ENCODE data around the gene MYL9.

MYL9 gene

DNA sequence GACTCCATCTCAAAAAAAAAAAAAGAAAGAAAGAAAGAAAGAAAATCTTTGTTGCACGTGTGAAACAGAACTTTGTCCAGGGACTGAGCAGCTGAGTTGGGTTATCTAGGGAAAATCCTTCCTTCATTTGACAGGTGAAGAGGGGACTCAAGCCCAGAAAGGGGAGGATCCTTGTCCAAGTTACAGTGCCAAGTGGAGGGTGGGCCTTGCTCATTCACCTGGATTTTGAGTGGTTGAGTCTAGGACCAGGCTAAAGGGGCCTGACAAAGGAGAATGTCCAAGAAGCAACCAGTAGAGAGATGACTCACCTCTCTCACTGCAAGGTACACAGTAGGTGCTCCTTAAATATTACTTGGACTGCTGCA is 34.7 kb downstream of the MYL9 start:
- no peak overlapping the region for H3K27ac ChIP-seq (ENCODE audit: low read length)

DNA sequence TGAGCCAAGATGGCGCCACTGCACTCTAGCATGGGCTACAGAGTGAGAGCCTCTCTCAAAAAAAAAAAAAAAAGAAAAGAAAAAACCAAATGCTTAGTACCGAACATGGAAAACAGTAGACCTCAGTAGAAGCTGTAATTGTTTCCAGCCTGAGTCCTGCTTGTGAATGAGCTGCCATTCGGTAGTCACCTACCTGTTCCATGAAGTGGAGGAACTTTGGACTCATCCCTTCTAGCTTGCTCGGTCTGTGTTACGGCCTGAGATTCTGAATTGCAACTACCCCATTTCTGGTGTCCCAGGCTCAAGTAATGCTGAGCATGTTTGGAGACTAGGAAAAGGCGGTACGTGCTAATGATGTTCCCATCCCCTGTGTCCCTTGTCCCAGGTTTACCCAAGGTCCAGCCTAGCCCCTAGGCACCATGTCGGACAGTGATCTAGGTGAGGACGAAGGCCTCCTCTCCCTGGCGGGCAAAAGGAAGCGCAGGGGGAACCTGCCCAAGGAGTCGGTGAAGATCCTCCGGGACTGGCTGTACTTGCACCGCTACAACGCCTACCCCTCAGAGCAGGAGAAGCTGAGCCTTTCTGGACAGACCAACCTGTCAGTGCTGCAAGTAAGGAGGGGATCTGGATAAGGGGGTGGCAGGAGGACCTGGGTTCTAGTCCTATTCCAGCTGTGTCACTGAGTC is 37.2 kb downstream of the MYL9 start:
- Histone ChIP-seq H3K36me3 (ENCODE audit: control insufficient read depth, low read depth, low read length) (peaks cover 40% of the 10 kb centered on the region), H3K9ac (ENCODE audit: low read length) (no peak overlapping the region), H3K27ac (ENCODE audit: low read length) (no peak overlapping the region), H3K27me3 (ENCODE audit: control insufficient read depth, insufficient read depth, low read length) (no peaks in the 10 kb centered on the region), H3K4me1 (ENCODE audit: control insufficient read depth, low read depth, low read length) (peaks cover 10% of the 10 kb centered on the region), H3K9me3 (ENCODE audit: control insufficient read depth, low read depth, low read length) (no peaks in the 10 kb centered on the region), H3K4me3 (ENCODE audit: low read length) (no peak overlapping the region)

More for the DNA sequence above, 34.7 kb downstream of the MYL9 start:
- Histone ChIP-seq H3K4me3 (ENCODE audit: low read length) (no peak overlapping the region), H3K9ac (ENCODE audit: low read length) (no peak overlapping the region), H3K4me1 (ENCODE audit: control insufficient read depth, low read depth, low read length) (peaks cover 29% of the 10 kb centered on the region), H3K36me3 (ENCODE audit: control insufficient read depth, low read depth, low read length) (peaks cover 19% of the 10 kb centered on the region), H3K9me3 (ENCODE audit: control insufficient read depth, low read depth, low read length) (no peaks in the 10 kb centered on the region), H3K27me3 (ENCODE audit: control insufficient read depth, insufficient read depth, low read length) (no peaks in the 10 kb centered on the region)

DNA sequence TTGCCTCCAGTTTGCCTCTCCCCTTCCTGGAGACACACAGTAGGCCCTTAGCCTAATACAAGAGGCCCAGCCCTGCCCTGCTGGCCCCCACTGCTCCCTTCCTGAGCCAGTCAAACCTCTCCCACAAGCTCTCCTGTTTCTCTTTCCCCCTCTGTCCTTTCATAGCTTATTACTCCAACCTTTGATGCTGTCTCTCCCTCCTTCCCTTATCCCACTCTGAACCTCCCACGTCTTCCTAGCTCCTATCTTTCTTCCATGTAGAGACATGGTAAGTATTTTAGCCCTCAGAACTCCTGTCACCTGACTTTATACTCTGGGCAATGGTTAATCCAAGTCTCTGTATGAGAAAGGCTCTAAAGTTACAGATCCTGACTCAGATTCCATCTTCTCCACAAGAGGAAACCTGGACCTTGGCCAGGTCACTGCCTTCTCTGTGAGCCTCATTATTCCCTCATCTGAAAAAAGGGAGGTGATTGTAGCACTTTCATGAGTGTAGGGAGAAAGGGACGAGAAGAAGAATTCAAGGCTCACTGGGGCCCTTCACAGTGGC is 38.8 kb downstream of the MYL9 start:
- H3K4me1 ChIP-seq (ENCODE audit: control insufficient read depth, low read depth, low read length): peaks cover 20% of the 10 kb centered on the region

DNA sequence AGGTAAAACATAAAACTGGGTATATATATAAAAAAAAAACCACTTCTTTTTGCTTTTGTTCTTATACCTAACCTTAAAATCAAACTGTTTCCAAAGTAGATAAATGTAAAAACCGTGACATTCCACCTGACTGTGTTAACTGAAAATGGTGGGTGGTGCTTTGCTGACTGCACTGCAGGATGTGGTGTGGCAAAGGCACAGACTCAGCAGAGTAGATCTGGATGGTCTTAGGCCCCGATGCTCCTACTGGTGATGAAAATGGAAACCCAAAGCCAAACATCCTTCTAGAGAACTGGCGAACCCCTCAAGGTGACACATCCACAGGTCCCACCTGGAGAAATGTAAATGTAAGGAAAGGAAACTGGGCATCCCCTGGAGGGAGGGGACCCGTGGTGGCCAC is 41.0 kb downstream of the MYL9 start:
- Histone ChIP-seq H3K9ac (ENCODE audit: low read length) (no peak overlapping the region), H3K36me3 (ENCODE audit: control insufficient read depth, low read depth, low read length) (peaks cover 43% of the 10 kb centered on the region), H3K27ac (ENCODE audit: low read length) (no peak overlapping the region), H3K9me3 (ENCODE audit: control insufficient read depth, low read depth, low read length) (no peaks in the 10 kb centered on the region), H3K4me3 (ENCODE audit: low read length) (no peak overlapping the region), H3K4me1 (ENCODE audit: control insufficient read depth, low read depth, low read length) (peaks cover 30% of the 10 kb centered on the region), H3K27me3 (ENCODE audit: control insufficient read depth, insufficient read depth, low read length) (no peaks in the 10 kb centered on the region)

More for the DNA sequence above, 38.8 kb downstream of the MYL9 start:
- H3K9ac ChIP-seq (ENCODE audit: low read length): no peak overlapping the region
- no peaks in the 10 kb centered on the region for H3K9me3 ChIP-seq (ENCODE audit: control insufficient read depth, low read depth, low read length)
- no peak overlapping the region for H3K27ac ChIP-seq (ENCODE audit: low read length)
- peaks cover 43% of the 10 kb centered on the region for H3K36me3 ChIP-seq (ENCODE audit: control insufficient read depth, low read depth, low read length)
- H3K27me3 ChIP-seq (ENCODE audit: control insufficient read depth, insufficient read depth, low read length): no peaks in the 10 kb centered on the region
- H3K4me3 ChIP-seq (ENCODE audit: low read length): no peak overlapping the region

DNA sequence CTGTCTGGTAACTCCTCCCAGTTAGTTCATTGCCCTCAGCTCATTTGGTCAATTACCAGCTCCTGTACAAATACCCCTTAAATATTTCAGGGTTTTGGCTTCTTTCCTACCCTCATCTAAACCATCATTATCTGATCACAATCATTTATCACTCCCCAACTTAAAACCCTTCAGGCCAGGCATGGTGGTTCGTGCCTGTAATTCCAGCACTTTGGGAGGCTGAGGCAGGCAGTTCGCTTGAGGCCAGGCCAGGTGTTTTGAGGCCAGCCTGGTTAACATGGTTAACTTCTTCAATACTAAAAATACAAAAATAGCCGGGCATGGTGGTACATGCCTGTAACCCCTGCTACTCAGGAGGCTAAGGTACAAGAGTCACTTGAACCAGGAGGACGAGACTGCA is 41.5 kb downstream of the MYL9 start:
- H3K4me1 ChIP-seq (ENCODE audit: control insufficient read depth, low read depth, low read length): peaks cover 31% of the 10 kb centered on the region
- H3K27me3 ChIP-seq (ENCODE audit: control insufficient read depth, insufficient read depth, low read length): no peaks in the 10 kb centered on the region
- H3K9ac ChIP-seq (ENCODE audit: low read length): no peak overlapping the region
- H3K36me3 ChIP-seq (ENCODE audit: control insufficient read depth, low read depth, low read length): peaks cover 43% of the 10 kb centered on the region
- H3K9me3 ChIP-seq (ENCODE audit: control insufficient read depth, low read depth, low read length): no peaks in the 10 kb centered on the region
- H3K4me3 ChIP-seq (ENCODE audit: low read length): no peak overlapping the region
- H3K27ac ChIP-seq (ENCODE audit: low read length): no peak overlapping the region

DNA sequence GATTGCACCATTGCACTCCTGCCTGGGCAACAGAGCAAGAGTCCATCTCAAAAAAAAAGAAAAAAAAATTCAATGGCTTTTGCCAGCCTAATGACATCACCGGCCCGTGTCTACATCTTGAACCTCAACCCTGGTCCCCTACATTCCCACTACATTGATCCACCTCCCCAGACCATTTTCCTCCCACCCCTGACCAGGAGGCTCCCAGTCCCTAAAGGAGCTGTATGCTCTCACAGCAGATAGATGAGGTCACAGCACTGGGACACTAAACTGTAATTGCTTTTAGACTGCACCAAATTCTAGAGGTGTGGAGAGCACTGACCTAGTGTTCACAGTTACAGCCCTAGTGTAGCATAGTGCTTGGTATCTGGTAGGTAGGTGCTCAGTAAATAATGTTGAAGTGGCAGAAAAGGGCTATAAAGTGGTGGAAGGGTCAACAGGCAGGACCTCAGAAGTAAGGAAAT is 42.7 kb downstream of the MYL9 start:
- Histone ChIP-seq H3K4me1 (ENCODE audit: control insufficient read depth, low read depth, low read length) (peaks cover 31% of the 10 kb centered on the region), H3K27ac (ENCODE audit: low read length) (no peak overlapping the region), H3K9ac (ENCODE audit: low read length) (no peak overlapping the region), H3K9me3 (ENCODE audit: control insufficient read depth, low read depth, low read length) (no peaks in the 10 kb centered on the region), H3K27me3 (ENCODE audit: control insufficient read depth, insufficient read depth, low read length) (no peaks in the 10 kb centered on the region), H3K4me3 (ENCODE audit: low read length) (no peak overlapping the region), H3K36me3 (ENCODE audit: control insufficient read depth, low read depth, low read length) (peaks cover 38% of the 10 kb centered on the region)

DNA sequence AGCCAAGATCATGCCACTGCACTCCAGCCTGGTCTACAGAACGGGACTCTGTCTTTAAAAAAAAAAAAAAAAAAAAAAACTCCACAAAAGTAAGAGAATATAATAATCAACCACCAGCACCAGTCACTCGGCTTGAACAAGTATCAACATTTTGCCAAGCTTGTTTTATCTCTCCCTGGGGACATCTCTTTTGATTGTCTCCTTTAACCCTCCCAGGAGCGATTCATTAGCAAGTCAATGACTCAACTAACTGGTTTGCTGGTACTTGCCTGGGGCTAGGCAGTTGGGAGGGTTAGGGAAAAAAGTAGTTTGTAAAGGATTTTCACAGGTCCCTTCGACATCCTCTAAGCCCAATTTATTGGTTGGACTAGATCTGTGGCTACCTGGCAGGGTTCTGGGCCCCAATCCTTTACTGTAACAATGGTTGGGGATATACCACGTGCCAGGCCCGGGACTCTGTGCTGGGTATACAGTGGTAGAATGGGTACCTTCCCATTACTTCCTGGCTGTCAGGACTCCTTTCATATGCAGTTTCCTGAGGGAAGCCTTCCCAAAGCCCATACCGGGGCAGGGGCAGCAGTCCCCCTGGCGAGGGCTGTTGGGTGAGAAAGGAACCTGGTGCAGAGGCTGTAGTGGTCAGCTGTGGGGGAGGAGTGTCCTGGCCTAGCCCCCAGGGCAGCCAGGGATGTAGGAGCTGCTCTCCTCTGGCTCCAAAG is 44.2 kb downstream of the MYL9 start:
- H3K9ac ChIP-seq (ENCODE audit: low read length): peak overlapping the region; percentile 47
- no peaks in the 10 kb centered on the region for H3K27me3 ChIP-seq (ENCODE audit: control insufficient read depth, insufficient read depth, low read length)
- peaks cover 31% of the 10 kb centered on the region for H3K4me1 ChIP-seq (ENCODE audit: control insufficient read depth, low read depth, low read length)
- H3K36me3 ChIP-seq (ENCODE audit: control insufficient read depth, low read depth, low read length): peaks cover 24% of the 10 kb centered on the region
- H3K4me3 ChIP-seq (ENCODE audit: low read length): peak overlapping the region; percentile 46
- no peaks in the 10 kb centered on the region for H3K9me3 ChIP-seq (ENCODE audit: control insufficient read depth, low read depth, low read length)
- peak overlapping the region; percentile 54 for H3K27ac ChIP-seq (ENCODE audit: low read length)

DNA sequence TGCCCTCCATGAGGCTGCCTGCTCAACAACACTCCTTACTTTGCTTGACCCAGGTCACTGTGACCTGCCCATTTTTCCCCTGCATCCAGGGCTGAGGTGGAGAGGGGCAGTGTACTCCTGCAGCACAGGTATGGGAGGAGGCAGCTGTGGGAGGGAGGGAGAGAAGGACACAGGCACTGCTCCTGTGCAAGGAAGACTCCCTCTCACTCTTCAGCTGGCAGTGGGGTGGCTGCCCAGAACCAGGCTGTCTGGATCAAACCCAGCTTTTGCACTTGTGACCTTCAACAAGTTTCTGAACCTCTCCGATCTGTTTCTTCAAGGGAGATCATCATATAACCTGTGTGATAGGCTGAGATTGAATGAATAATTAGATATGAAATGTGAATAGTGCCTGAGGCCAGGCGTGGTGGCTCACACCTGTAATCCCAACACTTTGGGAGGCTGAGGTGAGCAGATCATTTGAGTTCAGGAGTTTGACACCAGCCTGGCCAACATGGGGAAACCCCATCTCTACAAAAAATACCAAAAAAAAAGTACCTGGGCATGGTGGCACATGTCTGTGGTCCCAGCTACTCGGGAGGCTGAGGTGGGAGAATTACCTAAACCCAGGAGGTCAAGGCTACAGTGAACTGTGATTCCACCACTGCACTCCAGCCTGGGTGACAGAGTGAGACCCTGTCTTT is 46.2 kb downstream of the MYL9 start:
- H3K4me3 ChIP-seq (ENCODE audit: low read length): no peak overlapping the region
- H3K36me3 ChIP-seq (ENCODE audit: control insufficient read depth, low read depth, low read length): peaks cover 10% of the 10 kb centered on the region
- H3K27ac ChIP-seq (ENCODE audit: low read length): no peak overlapping the region
- H3K9ac ChIP-seq (ENCODE audit: low read length): no peak overlapping the region
- H3K9me3 ChIP-seq (ENCODE audit: control insufficient read depth, low read depth, low read length): no peaks in the 10 kb centered on the region
- H3K27me3 ChIP-seq (ENCODE audit: control insufficient read depth, insufficient read depth, low read length): no peaks in the 10 kb centered on the region
- H3K4me1 ChIP-seq (ENCODE audit: control insufficient read depth, low read depth, low read length): peaks cover 38% of the 10 kb centered on the region

DNA sequence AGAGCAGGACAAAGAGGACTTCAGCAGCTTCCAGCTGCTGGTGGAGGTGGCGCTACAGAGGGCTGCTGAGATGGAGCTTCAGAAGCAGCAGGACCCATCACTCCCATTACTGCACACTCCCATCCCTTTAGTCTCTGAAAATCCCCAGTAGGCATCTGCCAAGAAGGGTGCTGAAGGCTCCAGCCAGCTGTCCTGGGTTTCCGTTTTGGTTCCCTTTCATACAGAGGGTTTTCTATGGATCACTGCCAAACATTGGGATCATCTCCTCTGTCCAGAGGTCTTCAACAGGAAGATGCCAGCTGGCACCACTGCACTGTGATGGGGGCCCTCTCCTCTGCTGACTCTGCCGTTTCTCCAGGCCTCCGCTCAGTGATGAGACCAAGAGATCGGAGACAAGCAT is 50.0 kb downstream of the MYL9 start:
- peaks cover 23% of the 10 kb centered on the region for H3K4me1 ChIP-seq (ENCODE audit: control insufficient read depth, low read depth, low read length)
- H3K27me3 ChIP-seq (ENCODE audit: control insufficient read depth, insufficient read depth, low read length): no peaks in the 10 kb centered on the region
- H3K36me3 ChIP-seq (ENCODE audit: control insufficient read depth, low read depth, low read length): peaks cover 11% of the 10 kb centered on the region
- no peaks in the 10 kb centered on the region for H3K9me3 ChIP-seq (ENCODE audit: control insufficient read depth, low read depth, low read length)
- no peak overlapping the region for H3K27ac ChIP-seq (ENCODE audit: low read length)
- no peak overlapping the region for H3K4me3 ChIP-seq (ENCODE audit: low read length)
- H3K9ac ChIP-seq (ENCODE audit: low read length): no peak overlapping the region

DNA sequence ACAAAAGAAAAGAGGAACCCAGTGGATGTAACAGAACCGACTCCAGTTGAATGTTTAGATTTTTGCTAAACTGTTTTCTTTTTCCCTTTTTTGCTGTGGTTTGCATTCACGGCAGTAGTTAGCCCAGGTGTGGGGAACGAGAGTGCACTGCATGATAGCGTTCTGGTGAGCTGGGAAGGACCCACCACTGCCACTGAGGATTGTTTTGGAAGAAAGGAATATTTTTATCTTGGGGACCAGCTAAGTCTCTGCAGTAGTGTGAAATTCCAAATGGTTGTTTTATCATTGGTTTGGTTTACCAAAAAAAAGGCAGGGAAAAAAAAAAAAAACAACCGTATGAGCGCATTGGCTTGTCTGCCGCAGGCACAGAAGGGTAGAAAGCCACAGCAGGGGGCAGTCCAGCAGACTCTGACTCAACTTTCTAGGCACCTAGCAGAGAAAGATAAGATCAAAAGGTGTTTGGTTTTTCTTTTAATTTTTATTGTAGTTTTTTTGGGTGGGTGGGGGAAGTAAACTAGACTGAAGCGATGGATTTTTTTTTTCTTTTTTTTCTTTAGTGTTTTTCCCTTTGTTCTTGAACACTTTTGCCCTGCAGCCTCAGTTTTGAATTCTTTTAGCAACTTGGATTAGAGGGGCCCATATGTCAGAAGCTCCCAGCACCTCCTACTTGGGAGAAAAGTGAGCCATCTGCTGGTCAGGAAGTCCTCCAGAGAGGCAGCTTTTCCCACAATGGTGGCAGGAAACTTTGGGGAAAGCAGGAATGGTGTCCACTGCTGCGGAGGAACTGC is 50.7 kb downstream of the MYL9 start:
- Histone ChIP-seq H3K27me3 (ENCODE audit: control insufficient read depth, insufficient read depth, low read length) (no peaks in the 10 kb centered on the region), H3K36me3 (ENCODE audit: control insufficient read depth, low read depth, low read length) (peaks cover 11% of the 10 kb centered on the region), H3K9me3 (ENCODE audit: control insufficient read depth, low read depth, low read length) (no peaks in the 10 kb centered on the region), H3K4me1 (ENCODE audit: control insufficient read depth, low read depth, low read length) (peaks cover 16% of the 10 kb centered on the region), H3K9ac (ENCODE audit: low read length) (no peak overlapping the region), H3K27ac (ENCODE audit: low read length) (no peak overlapping the region), H3K4me3 (ENCODE audit: low read length) (no peak overlapping the region)
